ENCODE results near the gene DCHS1. TPM values are rescaled to one million over a fixed set of nuclear protein-coding genes. Genes with fewer than 3 reads are reported as not detected.
A peak's percentile ranks its signal among the peaks of the same experiment; 100 is the strongest.

The DCHS1 gene
- total RNA-seq, 2 donors from 2014 or later: 14.4 to 15.8 TPM

GRCh38 chr11:6632116-6633073 is 23.2 kb downstream of the DCHS1 start:
- ATAC-seq (no peak), DNase-seq (no peak)
- intact Hi-C loops (cut with DNase I): no loop called here

- DNase-seq: no peak
- no peak for ATAC-seq
- intact Hi-C loops (cut with DNase I): no loop called here
Measured at GRCh38 chr11:6631361-6631890, 24.2 kb downstream of the DCHS1 start.

- DNase-seq (no peak), ATAC-seq (no peak)
- intact Hi-C loops (cut with DNase I): no loop called here
Measured at GRCh38 chr11:6630632-6631291, 24.8 kb downstream of the DCHS1 start.

GRCh38 chr11:6629892-6630631 is 25.5 kb downstream of the DCHS1 start:
- DNase-seq: no peak

GRCh38 chr11:6629573-6629891 is 26.1 kb downstream of the DCHS1 start:
- intact Hi-C loops (cut with DNase I): no loop called here
- no peak for ATAC-seq

More at GRCh38 chr11:6629892-6630631, 25.5 kb downstream of the DCHS1 start:
- no peak for ATAC-seq
- intact Hi-C loops (cut with DNase I): no loop called here

GRCh38 chr11:6628526-6628925 is 27.1 kb downstream of the DCHS1 start:
- intact Hi-C loops (cut with DNase I): no loop called here
- ATAC-seq: no peak
- DNase-seq: no peak

More at GRCh38 chr11:6629573-6629891, 26.1 kb downstream of the DCHS1 start:
- no peak for DNase-seq

- DNase-seq (no peak), ATAC-seq (no peak)
- intact Hi-C loops (cut with DNase I): no loop called here
Measured at GRCh38 chr11:6627762-6628241, 27.8 kb downstream of the DCHS1 start.

- DNase-seq (no peak), ATAC-seq (peak; percentile 12 to 27)
- intact Hi-C loops (cut with DNase I): no loop called here
Measured at GRCh38 chr11:6626971-6627761, 28.4 kb downstream of the DCHS1 start.

GRCh38 chr11:6625832-6626420 is 29.7 kb downstream of the DCHS1 start:
- intact Hi-C loops (cut with DNase I): no loop called here
- ATAC-seq: no peak
- DNase-seq: no peak

GRCh38 chr11:6625156-6625831 is 30.3 kb downstream of the DCHS1 start:
- intact Hi-C loops (cut with DNase I): no loop called here
- DNase-seq (no peak), ATAC-seq (no peak)

GRCh38 chr11:6623391-6624363 is 31.9 kb downstream of the DCHS1 start:
- DNase-seq (no peak), ATAC-seq (no peak)
- intact Hi-C loops (cut with DNase I): loop anchor here in 1 of 2 donors (5.0 kb wide), 1 partner anchor 59 kb away; the partner anchor contains the start of gene MRPL17

- ATAC-seq (no peak), DNase-seq (no peak)
- intact Hi-C loops (cut with DNase I): loop anchor here in 1 of 2 donors (5.0 kb wide), 1 partner anchor 60 kb away; the partner anchor contains the start of gene MRPL17
Measured at GRCh38 chr11:6622261-6623171, 33.1 kb downstream of the DCHS1 start.

- ATAC-seq (no peak), DNase-seq (no peak)
- intact Hi-C loops (cut with DNase I): loop anchor here in 1 of 2 donors (5.0 kb wide), 1 partner anchor 61 kb away; the partner anchor contains the start of gene MRPL17
Measured at GRCh38 chr11:6621711-6622211, 33.8 kb downstream of the DCHS1 start.

GRCh38 chr11:6620636-6621035 is 35.0 kb downstream of the DCHS1 start:
- no peak for ATAC-seq
- no peak for DNase-seq
- intact Hi-C loops (cut with DNase I): loop anchor here in 1 of 2 donors (5.0 kb wide), 1 partner anchor 62 kb away; the partner anchor contains the start of gene MRPL17
